Stimulated activated effector memory CD8-positive, alpha-beta T cell treated with anti-CD3 and anti-CD28 coated beads, Interleukin-12 subunit alpha, Interleukin-12 subunit beta, amount 100 ng/mL, for 72 hours (primary cell): Measurements from ENCODE around the gene TMEM165.
A peak's percentile ranks its signal among the peaks of the same experiment; 100 is the strongest.

ENCODE experiments used
- ATAC-seq: fragments of 150-1000 bp; cut with Tn5 transposase; 2 replicates; pipeline ENCODE4 v1.10.0; 2021
- DNase-seq, 2 donors: peaks; one replicate each; pipeline ENCODE4 v3.0.0; 2021 to 2022; ENCODE audit warnings: low spot score in 2 of 2
- H3K27ac Mint-ChIP-seq: one replicate; pipeline ENCODE4 v1.8.0; 2022; ENCODE audit warnings: mild to moderate bottlenecking, mixed read lengths
- H3K36me3 Mint-ChIP-seq: one replicate; pipeline ENCODE4 v1.8.0; 2022; ENCODE audit warnings: mild to moderate bottlenecking, mixed read lengths
- H3K4me1 Mint-ChIP-seq: one replicate; pipeline ENCODE4 v1.8.0; 2022; ENCODE audit warnings: mixed read lengths
- H3K4me3 Mint-ChIP-seq: one replicate; pipeline ENCODE4 v1.8.0; 2022; ENCODE audit warnings: mild to moderate bottlenecking, mixed read lengths
- H3K9me3 Mint-ChIP-seq: one replicate; pipeline ENCODE4 v1.8.0; 2022; ENCODE audit warnings: mixed read lengths

TMEM165 gene

DNA sequence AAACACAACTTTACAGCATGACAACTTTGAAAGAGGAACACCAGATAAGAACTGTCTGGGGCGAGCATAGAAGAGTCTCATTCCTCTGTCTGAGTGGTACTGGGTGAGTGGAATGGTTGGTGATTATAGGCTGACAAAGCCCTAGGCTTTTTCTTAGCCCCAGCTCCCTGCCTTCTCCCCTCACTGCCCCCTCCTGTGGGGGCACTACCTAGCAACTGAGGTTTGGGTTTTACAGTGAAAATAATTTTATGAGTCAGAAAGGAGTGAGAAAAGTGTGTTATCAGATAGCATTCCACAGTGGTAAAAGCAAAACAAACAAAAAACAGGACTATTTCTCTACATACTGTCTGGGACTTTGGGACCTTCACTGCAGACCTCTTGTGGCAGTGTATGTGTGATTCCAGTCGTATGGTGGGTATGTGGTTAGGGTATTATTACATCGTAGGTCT lies 10.5 kb upstream of the TMEM165 start:
- Mint-ChIP-seq H3K4me3 (no peak overlapping the region), H3K9me3 (no peaks in the 10 kb centered on the region), H3K27ac (no peak overlapping the region), H3K4me1 (peaks cover 6% of the 10 kb centered on the region), H3K36me3 (no peaks in the 10 kb centered on the region)
- ATAC-seq: peak; percentile 57
- no peak for DNase-seq

DNA sequence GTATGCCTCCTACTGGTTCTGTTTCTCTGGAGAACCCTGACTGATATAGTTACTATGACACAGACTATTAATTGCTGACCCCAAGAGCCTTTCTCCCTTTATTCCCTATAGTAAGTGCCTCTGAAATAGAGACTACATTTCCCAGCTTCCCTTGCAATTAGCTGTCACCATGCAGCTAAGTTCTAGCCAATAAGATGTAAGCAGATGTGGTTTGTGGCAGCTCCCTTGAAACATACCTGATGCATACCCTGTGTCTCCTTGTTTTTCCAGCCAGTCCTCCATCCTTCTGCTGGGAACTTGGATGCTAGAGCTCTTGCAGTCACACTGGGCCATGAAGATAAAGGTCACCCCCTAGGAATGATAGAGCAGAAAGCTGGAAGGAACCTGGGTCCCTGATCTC lies 9.7 kb upstream of the TMEM165 start:
- Mint-ChIP-seq H3K9me3 (no peaks in the 10 kb centered on the region), H3K4me3 (no peak overlapping the region), H3K36me3 (no peaks in the 10 kb centered on the region), H3K27ac (no peak overlapping the region), H3K4me1 (peaks cover 6% of the 10 kb centered on the region)
- DNase-seq: no peak
- peak; percentile 51 for ATAC-seq

DNA sequence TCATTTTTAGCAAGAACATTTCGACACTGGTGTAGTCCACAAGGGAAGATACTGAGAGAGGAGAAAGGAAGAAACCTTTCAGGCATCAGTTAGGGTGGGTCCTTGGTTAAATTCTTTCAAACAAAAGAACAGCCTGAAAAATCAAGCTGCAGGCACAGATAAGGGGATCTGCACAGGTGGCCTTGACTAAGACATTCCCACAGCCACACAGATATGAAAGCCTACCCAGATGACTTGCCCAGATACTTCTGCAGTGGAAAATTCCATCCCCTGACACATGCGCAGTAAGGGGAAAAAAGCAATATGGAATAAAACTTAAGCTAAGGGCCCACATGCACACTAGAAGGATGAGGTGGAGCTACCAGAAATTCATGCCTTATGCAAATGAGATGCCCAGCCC lies 8.9 kb upstream of the TMEM165 start:
- Mint-ChIP-seq H3K27ac (no peak overlapping the region), H3K4me1 (peaks cover 6% of the 10 kb centered on the region), H3K9me3 (no peaks in the 10 kb centered on the region), H3K4me3 (no peak overlapping the region), H3K36me3 (no peaks in the 10 kb centered on the region)
- ATAC-seq (no peak), DNase-seq (no peak)

DNA sequence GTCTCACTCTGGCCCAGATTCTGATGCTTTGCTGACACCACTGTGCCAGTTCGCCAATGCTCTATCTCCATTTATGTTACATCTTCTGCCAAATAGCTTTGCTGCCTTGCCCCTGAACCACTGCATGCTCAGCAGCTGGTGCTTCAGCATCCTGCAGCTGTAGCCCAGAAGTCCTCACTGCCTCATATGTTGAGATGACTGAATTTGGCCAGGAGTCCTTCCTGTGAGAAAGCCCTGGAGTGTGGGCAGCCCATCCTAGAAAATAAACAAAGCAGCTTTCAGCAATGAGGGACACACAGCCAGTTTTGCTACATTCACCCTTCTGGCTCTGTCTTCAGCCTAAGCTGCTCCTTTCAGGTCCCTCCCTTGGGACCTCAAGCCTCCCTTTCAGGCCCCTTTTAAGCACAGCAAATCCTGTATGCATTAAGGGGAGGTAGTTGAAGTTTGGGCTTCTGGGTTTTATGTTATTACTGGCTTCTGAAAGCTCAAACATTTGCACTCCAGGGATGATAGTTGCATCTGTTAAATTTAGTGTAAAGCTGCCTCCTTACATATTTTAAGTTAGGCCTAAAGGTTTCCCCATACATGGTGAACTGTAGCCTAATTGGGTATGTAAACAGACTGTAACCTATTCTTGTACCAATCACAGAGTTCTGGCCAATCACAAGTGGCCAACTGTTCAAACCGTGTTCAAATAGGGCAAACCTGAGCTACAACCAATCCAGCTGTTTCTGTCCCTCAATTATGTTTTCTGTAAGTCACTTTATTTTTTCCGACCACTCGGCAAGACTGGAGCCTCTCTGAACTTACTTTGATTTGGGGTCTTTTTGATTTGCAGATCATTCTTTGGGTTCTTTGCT lies 2.1 kb upstream of the TMEM165 start:
- Mint-ChIP-seq H3K4me3 (peak overlapping the region; percentile 89), H3K27ac (no peak overlapping the region), H3K9me3 (no peaks in the 10 kb centered on the region), H3K4me1 (peaks cover 26% of the 10 kb centered on the region), H3K36me3 (peaks cover 27% of the 10 kb centered on the region)
- ATAC-seq: no peak
- DNase-seq: no peak

DNA sequence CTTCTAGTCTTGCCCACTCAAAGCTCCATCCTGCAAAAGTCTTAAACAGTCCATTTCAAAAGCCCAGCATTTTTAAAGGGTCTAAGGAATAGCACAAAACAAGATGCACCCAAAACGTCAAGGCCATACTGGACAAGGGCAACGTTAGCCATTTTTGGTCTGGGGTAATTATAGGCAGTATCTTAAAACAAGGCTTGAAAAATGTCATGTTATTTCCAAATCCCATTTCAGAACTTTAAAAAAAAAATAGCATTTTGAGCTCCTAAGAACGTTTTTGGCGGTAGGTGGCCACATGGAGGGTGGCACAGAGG lies 584 bp upstream of the TMEM165 start:
- Mint-ChIP-seq H3K27ac (peak overlapping the region; percentile 90), H3K4me1 (peaks cover 33% of the 10 kb centered on the region), H3K36me3 (peaks cover 38% of the 10 kb centered on the region), H3K9me3 (no peaks in the 10 kb centered on the region), H3K4me3 (peak overlapping the region; percentile 89)
- DNase-seq: no peak
- no peak for ATAC-seq

DNA sequence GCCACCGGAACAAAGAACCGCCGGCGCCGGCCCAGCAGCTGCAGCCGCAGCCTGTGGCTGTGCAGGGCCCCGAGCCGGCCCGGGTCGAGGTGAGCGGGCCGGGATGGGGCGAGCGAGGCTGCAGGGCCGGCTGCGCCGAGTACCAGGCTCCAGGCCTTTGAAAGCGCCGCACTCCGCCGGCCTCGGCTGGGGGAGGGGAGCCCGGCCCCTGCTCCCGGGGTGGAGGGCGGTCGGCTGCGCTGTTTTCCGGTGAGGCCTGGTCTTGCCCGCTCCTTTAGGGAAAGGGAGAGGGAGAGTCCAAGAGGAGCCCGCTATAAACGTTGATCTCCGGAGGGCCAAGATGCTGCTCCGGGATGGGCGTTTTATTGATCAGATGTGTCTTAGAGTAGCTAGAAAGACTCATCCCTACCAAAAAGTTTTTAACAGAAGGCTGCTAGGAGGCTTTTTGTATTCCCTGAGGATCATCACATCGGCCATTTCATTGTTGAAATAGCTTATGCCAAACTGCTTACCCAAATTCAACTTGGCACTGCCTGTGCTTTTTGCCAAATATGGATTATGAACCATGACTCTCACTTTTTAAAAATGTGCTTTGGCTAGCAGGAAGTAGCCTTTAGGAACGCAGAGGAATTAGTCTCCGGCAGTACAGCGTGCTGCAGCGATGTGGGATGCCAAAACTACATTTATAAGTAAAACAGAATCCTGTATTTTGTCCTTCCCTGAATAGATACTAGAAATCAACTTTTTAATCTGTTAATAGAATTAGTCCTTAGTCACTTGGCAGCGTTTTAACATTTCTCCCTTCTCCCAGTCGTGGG lies 760 bp downstream of the TMEM165 start:
- peak overlapping the region; percentile 89 for H3K4me3 Mint-ChIP-seq
- H3K4me1 Mint-ChIP-seq: peaks cover 39% of the 10 kb centered on the region
- H3K36me3 Mint-ChIP-seq: peaks cover 52% of the 10 kb centered on the region

DNA sequence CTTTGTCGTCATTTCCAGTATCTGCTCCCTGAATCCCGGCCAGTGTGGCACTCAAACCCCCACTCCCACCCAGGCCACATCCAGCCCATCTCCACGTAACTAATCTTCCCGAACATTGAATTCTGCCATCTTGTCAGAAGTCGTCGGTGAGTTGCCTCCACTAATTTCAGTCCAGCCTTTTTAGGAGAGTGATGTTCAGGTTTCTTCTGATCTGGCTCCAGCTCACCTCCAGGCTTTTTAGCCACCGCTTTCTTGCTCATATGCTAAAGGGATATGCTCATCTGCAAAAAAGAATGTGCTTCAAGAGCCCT lies 1.3 kb downstream of the TMEM165 start:
- peak overlapping the region; percentile 89 for H3K4me3 Mint-ChIP-seq
- H3K4me1 Mint-ChIP-seq: peaks cover 39% of the 10 kb centered on the region
- H3K36me3 Mint-ChIP-seq: peaks cover 57% of the 10 kb centered on the region
- peak overlapping the region; percentile 84 for H3K27ac Mint-ChIP-seq
- DNase-seq (no peak), ATAC-seq (no peak)
- H3K9me3 Mint-ChIP-seq: no peaks in the 10 kb centered on the region

More for the DNA sequence above, 760 bp downstream of the TMEM165 start:
- peak; percentile 19 for ATAC-seq
- Mint-ChIP-seq H3K27ac (peak overlapping the region; percentile 84), H3K9me3 (no peaks in the 10 kb centered on the region)
- DNase-seq: peak; percentile 22 to 63

DNA sequence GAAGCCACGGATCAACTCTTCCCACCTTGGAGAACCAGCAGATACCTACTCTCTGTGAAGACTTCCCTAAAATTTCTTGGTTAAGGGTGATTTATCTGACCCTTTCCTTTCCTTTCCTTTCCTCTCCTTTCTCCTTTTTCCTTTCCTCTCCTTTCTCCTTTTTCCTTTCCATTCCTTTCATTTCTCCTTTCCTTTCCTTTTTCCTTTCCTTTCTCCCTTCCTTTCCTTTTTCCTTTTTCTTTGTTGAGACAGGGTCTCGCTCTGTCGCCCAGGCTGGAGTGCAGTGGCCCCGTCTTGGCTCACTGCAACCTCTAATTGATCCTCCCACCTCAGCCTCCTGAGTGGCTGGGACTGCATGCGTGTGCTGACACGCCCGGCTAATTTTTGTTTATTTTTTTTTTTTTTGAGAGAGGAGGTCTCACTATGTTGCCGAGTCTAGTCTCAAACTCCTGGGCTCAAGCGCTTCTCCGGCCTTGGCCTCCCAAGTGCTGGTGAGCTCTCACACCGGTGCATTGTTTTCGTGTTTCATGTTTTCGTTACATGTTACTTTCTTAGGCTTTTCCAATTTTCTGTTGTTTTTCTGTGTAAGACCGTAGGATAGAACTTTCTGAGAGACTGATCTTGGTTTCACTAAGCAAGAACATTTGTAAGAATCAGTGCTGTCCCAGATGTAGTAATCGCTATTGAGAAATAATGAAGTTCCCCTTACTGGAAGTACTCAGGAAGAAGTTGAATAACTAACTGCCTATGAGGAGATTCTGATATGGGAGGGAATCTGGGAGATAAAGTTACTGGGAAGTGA lies 2.0 kb downstream of the TMEM165 start:
- ATAC-seq: no peak
- Mint-ChIP-seq H3K4me3 (peak overlapping the region; percentile 89), H3K9me3 (no peaks in the 10 kb centered on the region), H3K27ac (peak overlapping the region; percentile 84), H3K4me1 (peaks cover 39% of the 10 kb centered on the region), H3K36me3 (peaks cover 64% of the 10 kb centered on the region)
- no peak for DNase-seq

DNA sequence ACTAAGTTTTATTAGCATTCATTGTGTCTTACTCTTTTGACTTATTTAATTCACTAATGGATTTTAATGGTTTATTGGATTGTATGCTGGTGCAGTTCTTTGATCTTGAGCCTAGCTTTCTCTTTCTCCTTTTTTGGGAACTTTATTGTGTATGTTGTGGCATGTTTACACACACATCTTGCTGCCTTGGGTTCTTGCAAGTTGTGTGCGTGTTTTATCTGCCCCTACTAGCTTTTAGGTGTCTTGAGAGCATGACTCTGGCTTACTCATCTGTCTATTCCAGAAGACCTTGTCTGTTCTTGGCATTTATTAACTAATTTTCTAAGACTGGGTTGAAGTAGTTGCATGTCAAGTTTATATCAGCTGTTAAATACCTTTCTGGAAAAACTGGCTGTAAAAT lies 2.7 kb downstream of the TMEM165 start:
- ATAC-seq (no peak), DNase-seq (no peak)
- no peak overlapping the region for H3K27ac Mint-ChIP-seq
- peaks cover 40% of the 10 kb centered on the region for H3K4me1 Mint-ChIP-seq
- H3K4me3 Mint-ChIP-seq: peak overlapping the region; percentile 89
- H3K36me3 Mint-ChIP-seq: peaks cover 71% of the 10 kb centered on the region
- no peaks in the 10 kb centered on the region for H3K9me3 Mint-ChIP-seq

DNA sequence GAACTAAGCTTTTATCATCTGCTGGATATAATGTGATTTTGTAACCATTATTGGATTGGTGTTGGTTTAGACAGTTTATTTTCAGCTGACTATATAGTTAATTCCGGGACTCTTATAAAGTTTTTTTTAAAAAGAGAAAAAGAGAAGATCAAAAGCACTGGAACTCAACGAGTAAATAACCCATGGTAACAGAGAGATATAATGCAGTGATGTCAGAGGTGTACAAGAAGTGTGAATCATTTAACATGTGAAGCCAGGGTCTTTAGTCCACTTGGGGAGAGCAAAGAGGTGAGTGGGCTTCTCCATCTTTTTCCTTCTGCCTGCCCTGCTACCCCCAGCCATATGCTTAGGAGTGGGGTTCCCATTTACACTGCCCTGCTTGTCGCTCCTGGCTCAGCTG lies 3.2 kb downstream of the TMEM165 start:
- Mint-ChIP-seq H3K9me3 (no peaks in the 10 kb centered on the region), H3K27ac (no peak overlapping the region), H3K4me1 (peaks cover 45% of the 10 kb centered on the region), H3K4me3 (peak overlapping the region; percentile 89), H3K36me3 (peaks cover 76% of the 10 kb centered on the region)
- ATAC-seq (no peak), DNase-seq (no peak)

DNA sequence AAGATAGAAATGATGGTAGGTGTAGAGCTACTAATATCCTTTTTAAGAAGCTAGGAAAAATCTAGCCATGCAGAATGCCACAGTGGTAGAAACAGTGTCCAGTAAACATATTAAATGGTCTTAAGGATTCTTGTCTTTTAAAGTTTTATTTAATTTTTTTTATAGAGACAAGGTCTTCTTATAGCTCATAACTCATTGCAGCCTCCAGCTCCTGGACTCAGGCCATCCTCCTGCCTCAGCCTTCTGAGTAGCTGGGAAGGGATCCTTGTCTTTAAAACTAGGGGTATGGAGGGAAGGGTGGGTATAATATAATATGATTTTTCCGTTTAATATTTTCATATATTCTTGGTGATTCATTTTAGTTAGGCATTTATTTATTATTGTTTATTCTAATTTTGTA lies 3.8 kb downstream of the TMEM165 start:
- peaks cover 46% of the 10 kb centered on the region for H3K4me1 Mint-ChIP-seq
- H3K4me3 Mint-ChIP-seq: peak overlapping the region; percentile 89
- no peaks in the 10 kb centered on the region for H3K9me3 Mint-ChIP-seq

DNA sequence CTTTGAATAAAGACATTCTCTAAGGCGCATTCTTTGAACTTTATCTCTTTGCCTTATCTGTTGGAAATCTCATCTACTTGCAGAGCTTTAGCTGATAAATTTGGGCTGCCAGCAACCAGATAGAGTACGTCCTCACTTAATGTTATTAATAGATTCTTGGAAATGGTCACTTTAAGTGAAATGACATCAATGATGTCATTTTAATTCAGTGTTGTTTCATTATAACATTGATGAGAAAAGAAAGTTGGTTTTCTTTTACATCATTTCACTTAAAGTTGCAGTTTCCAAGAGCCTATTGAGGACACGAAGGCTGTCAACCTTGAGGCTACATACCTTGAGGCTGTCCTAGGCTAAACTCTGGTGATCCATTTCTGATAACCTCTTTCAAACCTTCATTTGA lies 9.3 kb downstream of the TMEM165 start:
- no peak for ATAC-seq
- no peak overlapping the region for H3K27ac Mint-ChIP-seq
- H3K9me3 Mint-ChIP-seq: no peaks in the 10 kb centered on the region
- DNase-seq: no peak
- H3K4me3 Mint-ChIP-seq: no peak overlapping the region
- H3K4me1 Mint-ChIP-seq: peaks cover 42% of the 10 kb centered on the region
- peaks cover 90% of the 10 kb centered on the region for H3K36me3 Mint-ChIP-seq

More for the DNA sequence above, 3.8 kb downstream of the TMEM165 start:
- DNase-seq (no peak), ATAC-seq (no peak)
- Mint-ChIP-seq H3K27ac (no peak overlapping the region), H3K36me3 (peaks cover 82% of the 10 kb centered on the region)

DNA sequence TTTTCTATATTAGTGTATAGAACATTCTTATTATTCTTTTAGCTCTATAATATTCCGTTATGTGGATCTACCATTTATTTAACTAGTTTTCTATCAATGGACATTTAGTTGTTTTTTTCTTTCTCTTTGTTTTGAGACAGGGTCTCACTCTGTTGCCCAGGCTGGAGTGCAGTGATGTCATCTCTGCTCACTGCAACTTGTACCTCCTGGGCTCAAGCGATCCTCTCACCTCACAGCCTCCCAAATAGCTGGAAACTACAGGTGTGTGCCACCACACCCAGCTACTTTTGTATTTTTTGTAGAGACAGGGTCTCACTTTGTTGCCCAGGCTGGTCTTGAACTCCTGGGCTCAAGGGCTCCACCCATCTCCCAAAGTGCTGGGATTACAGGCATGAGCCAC lies 10.8 kb downstream of the TMEM165 start:
- peak overlapping the region; percentile 2 for H3K27ac Mint-ChIP-seq
- no peaks in the 10 kb centered on the region for H3K9me3 Mint-ChIP-seq
- no peak overlapping the region for H3K4me3 Mint-ChIP-seq
- peaks cover 37% of the 10 kb centered on the region for H3K4me1 Mint-ChIP-seq
- DNase-seq (no peak), ATAC-seq (no peak)
- peaks cover 86% of the 10 kb centered on the region for H3K36me3 Mint-ChIP-seq

DNA sequence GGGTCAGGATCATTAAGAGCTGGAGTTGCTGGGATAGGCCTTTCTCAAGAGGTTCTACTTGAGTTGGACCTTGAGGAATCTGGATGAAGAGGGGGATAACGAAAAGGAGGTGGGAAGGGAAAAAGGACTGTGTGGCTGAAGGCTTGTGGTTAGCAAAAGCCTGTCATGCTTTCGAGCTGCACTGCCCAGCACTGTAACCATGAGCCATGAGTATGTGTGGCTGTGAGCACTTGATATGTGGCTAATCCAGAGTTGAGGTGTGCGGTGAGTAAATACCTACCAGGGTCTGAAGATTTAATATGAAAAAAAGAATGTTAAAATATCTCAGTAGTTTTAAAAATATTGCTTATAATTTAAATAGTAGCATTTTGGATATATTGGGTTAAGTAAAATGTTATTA lies 11.4 kb downstream of the TMEM165 start:
- DNase-seq: no peak
- H3K27ac Mint-ChIP-seq: peak overlapping the region; percentile 2
- H3K4me1 Mint-ChIP-seq: peaks cover 37% of the 10 kb centered on the region

DNA sequence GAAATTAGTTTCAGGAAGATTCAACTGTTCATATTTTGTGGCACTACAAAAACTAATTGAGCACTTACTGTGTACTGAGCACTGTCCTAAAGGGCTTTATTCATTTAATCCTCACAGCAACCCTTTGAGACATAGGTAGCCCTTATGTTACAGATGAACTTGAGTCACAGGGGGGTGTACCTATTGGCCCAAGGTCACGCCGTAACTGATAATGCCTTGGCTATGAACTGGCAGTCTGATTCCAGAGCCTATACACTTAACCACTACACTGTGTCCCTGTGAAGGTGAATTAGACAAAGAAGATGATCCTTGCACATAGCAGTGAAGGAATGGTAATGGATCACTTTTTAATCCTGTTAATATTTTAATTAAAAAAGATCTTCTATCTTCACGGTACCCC lies 12.0 kb downstream of the TMEM165 start:
- H3K36me3 Mint-ChIP-seq: peaks cover 86% of the 10 kb centered on the region
- ATAC-seq (no peak), DNase-seq (no peak)
- no peak overlapping the region for H3K27ac Mint-ChIP-seq
- H3K4me1 Mint-ChIP-seq: peaks cover 37% of the 10 kb centered on the region
- H3K4me3 Mint-ChIP-seq: no peak overlapping the region
- no peaks in the 10 kb centered on the region for H3K9me3 Mint-ChIP-seq

More for the DNA sequence above, 11.4 kb downstream of the TMEM165 start:
- peak; percentile 70 for ATAC-seq
- no peak overlapping the region for H3K4me3 Mint-ChIP-seq
- H3K9me3 Mint-ChIP-seq: no peaks in the 10 kb centered on the region
- peaks cover 86% of the 10 kb centered on the region for H3K36me3 Mint-ChIP-seq
